Left colon (tissue), 2 donors: Measurements from ENCODE around the gene ZNF398. TPM values are rescaled to one million over a fixed set of nuclear protein-coding genes. Genes with fewer than 3 reads are reported as not detected.

Experiments
- ATAC-seq: fragments of 200-7000 bp; cut with Tn5 transposase; one replicate; pipeline ENCODE4 v1.9.1; 2020; ENCODE audit warnings: mild to moderate bottlenecking, moderate library complexity
- DNase-seq, 2 donors: peaks; one replicate each; pipeline ENCODE4 v3.0.0-alpha.2; 2020
- intact Hi-C, 2 donors: fragments of 100-400 bp; cut with DNase I in 1 of 2; cut with micrococcal nuclease in 1 of 2; formaldehyde crosslinking; loops; one replicate each; pipeline versions ENCODE4 v1.11.2 to v1.14.0; 2022; cut with DNase I, micrococcal nuclease
- total RNA-seq, 2 donors: library from RNA; stranded (reverse); fragmentation: NEBNext Ultra II Directional; extraction: Animal tissue kit (Norgen Biotek cat#: 25700); gene quantifications; one replicate each; pipeline ENCODE4 v1.2.1, GENCODE V29; 2021
- donor health status: DM: no; HTN: no; CAD: no.
- donor health status: DM: yes; HTN: yes; CAD: no.

ZNF398 gene
- total RNA-seq, 2 donors from 2014 or later = 9.9 to 11.0 TPM

- intact Hi-C loops = no loop called here
- DNase-seq (no peak), ATAC-seq (peak; percentile 37)
These were observed 2.0 kb upstream of the ZNF398 start for GRCh38 chr7:149145031-149145845.

GRCh38 chr7:149147752-149148653 lies 750 bp downstream of the ZNF398 start:
- intact Hi-C loops = no loop called here
- ATAC-seq (peak; percentile 64), DNase-seq (peak; percentile 39 to 72)

GRCh38 chr7:149150981-149151380 lies 3.7 kb downstream of the ZNF398 start:
- intact Hi-C loops = no loop called here
- ATAC-seq (no peak), DNase-seq (no peak)

DNA sequence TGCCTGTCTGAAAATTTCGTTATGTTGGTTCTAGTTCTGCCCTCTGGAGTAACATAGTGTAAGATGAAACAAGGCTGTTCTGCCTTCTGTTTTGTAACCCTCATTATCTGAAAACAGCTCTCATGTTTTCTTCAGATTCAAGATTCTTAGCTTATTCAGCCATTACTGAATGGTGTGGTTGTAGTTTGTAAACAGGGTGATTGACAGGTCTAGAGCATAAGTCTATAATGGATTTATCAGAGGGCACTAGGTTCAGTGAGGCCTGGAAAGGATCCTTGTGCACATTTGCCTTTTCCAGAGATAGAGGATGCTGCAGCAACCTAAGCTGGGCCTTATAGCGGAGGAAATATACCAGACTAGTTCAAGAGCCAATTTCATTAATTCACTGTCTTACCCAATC lies 6.1 kb downstream of the ZNF398 start:
- ATAC-seq (no peak), DNase-seq (no peak)
- intact Hi-C loops = no loop called here

DNA sequence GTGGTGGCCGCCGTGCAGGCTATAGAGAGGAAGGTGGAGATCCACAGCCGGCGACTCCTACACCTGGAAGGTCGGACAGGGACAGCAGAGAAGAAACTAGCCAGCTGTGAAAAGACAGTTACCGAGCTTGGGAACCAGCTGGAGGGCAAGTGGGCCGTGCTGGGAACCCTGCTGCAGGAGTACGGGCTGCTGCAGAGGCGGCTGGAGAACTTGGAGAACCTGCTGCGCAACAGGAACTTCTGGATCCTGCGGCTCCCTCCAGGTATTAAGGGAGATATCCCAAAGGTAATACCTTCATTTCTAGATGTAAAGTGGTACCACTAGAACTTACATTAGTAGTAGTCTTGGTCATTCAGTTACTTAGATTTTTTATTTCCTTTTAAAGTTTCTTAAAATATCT lies 6.8 kb downstream of the ZNF398 start:
- DNase-seq = no peak
- intact Hi-C loops = no loop called here
- ATAC-seq = no peak

DNA sequence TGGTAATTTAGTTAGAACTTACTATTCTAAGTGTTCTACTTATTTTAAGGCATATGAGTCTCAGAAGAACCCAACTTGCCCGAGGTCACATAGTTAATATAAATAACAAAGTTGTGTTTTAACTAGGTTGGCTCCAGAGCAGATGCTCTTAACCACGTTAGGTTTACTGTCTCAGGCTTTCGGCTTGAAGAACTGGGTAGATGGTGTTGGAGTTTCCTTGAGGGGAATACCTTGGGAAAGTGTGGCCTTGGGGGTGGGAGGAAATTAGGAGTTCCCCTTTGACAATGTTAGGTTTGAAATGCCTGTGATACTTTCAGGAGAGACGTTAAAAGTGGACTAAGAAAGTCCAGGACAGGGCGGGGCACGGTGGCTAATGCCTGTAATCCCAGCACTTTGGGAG lies 9.6 kb downstream of the ZNF398 start:
- ATAC-seq = no peak

GRCh38 chr7:149161241-149161848 lies 14.1 kb downstream of the ZNF398 start:
- intact Hi-C loops = no loop called here
- ATAC-seq (no peak), DNase-seq (no peak)

More for the DNA sequence above, 9.6 kb downstream of the ZNF398 start:
- no peak for DNase-seq
- intact Hi-C loops = no loop called here

GRCh38 chr7:149166142-149166541 lies 18.9 kb downstream of the ZNF398 start:
- DNase-seq = no peak
- no peak for ATAC-seq
- intact Hi-C loops = no loop called here

DNA sequence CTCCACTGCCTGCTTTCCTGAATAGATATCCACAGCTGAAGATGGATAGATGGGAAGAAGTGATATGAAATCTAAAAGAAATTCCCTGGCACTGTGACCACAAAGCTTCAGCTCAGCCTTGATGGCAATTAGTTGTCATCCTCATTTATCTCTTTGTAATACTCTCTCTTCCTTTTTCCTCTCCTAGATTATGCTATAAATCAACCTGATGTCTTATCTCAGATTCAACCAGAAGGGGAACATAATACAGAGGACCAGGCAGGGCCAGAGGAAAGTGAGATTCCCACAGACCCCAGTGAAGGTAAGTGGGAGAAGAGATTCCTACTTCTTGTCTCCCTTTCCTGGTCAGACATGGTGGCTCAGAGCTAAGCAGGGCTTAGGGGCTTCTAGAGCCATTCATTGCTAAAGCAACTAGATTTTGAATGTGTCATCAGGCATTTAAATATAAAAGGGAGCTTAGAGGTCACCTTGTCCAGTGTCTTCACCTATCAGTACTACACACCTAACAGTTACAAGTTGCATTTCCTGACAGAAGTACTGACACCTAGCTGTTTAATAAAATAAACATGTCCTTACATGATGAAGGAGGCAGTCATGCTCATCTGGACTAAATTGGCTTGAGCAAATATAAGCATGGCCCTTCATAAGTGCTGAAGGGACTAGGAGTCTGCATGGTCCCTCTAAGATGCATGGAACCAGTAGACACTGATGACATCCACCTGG lies 19.5 kb downstream of the ZNF398 start:
- ATAC-seq = no peak
- DNase-seq = no peak
- intact Hi-C loops = no loop called here

- DNase-seq (no peak), ATAC-seq (no peak)
- intact Hi-C loops = no loop called here
These were observed 24.8 kb downstream of the ZNF398 start for GRCh38 chr7:149171892-149172533.

DNA sequence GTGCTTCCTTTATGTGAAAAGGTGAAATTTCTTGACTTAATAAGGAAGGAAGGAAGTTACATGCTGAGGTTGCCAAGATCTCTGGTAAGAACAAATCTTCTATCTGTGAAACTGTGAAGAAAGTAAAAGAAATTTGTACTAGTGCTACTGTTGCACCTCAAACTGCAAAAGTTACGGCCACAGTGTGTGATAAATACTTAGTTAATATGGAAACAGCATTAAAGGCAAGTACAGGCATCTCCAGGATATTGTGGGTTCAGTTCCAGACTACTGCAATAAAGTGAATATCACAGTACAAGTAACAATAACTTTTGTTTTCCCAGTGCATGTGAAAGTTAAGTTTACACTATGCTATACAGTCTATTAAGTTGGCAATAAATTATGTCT lies 25.3 kb downstream of the ZNF398 start:
- no peak for ATAC-seq

GRCh38 chr7:149175150-149175549 lies 27.9 kb downstream of the ZNF398 start:
- ATAC-seq = no peak
- DNase-seq = no peak
- intact Hi-C loops = no loop called here

More for the DNA sequence above, 25.3 kb downstream of the ZNF398 start:
- no peak for DNase-seq
- intact Hi-C loops = no loop called here

GRCh38 chr7:149179241-149179640 lies 32.0 kb downstream of the ZNF398 start:
- no peak for DNase-seq
- intact Hi-C loops = no loop called here
- ATAC-seq = no peak

DNA sequence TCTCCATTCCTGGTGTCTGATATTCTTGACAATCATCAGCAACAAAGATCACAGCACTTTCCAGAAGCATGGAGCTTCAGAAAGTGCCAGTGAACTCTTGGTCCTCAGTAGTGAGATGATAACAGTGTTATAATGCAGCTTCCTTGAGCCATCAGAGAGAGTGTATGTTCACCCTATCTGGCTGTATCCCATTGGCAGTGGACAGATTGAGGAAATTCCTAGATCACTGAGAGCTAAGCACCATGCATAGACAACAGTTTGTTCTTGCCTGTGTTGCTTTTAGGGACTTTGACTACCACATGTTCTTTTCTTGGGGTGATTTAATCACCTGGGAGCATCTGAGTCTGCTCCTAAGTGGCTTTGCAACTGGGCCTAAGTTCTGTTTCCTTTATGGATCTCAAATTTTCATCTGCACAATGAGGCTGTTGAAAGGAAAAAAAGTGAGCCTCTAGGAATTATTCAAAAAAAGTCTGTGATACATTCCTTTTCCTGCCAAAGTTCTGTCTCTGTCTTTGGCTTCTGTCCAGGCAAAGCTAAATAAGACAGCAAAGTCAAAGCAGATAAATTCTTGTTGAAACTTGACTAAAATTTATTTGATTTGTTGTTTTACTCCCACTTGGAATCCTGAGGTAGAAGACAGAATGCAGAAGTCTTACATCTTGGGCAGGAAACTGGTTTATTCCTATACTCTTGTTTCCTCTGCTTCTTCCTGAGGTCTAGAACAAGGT lies 33.6 kb downstream of the ZNF398 start:
- no peak for ATAC-seq
- intact Hi-C loops = no loop called here
- no peak for DNase-seq

DNA sequence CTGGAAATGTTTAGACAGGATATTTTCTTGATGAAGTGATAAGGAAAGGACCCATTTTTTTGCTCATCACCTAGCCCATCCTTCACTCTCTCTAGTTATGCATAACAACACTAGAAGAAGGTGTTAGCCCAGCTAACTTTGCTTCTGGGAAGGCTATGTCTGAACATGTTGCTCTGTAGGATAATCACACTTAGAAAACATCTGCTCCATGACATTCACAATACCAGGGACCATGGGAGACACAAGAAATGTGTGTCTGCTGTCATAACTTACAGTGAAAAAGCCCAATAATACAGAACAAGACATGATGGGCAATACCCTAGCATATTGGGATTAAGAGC lies 34.2 kb downstream of the ZNF398 start:
- DNase-seq = no peak
- intact Hi-C loops = no loop called here
- ATAC-seq = no peak

DNA sequence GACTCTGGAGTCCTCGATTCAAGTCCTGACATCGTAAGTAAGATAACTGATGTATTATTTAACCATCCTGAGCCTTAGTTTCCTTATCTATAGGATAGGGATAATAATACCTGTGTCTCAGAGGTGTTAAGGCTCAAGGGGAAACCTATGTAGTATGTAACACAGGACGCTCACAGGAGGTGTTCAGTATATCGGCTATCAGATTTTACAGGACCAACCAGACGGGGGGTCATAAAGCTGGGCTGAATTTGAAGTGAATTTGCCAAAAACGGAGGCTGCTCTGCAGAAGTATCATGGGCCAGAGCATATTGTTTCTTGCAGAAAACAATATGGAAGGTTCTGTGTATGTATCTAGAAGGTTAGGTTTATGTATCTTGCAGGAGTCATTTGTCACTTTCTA lies 37.0 kb downstream of the ZNF398 start:
- no peak for DNase-seq
- intact Hi-C loops = no loop called here

DNA sequence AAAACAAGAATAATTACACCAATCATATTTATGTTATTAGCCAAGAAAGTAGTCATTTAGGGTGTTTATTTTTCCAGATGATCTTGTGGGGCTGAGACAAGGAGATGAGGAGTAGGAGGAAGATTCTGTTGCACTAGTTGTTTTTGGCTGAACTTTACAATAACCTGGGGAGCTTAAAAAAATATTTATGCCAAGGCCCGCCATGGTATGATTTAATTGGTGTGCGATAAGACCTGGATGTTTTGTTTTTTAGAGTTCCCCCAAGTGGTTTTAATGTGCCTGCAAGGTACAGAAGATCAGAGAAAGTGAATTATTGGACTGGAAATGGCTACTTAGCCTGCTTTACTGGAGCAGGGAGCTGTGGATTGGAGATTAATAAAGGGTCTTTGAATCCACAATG lies 41.0 kb downstream of the ZNF398 start:
- intact Hi-C loops = no loop called here
- ATAC-seq = no peak
- DNase-seq = no peak

More for the DNA sequence above, 37.0 kb downstream of the ZNF398 start:
- ATAC-seq = no peak

GRCh38 chr7:149188637-149189259 lies 41.5 kb downstream of the ZNF398 start:
- intact Hi-C loops = no loop called here
- ATAC-seq (no peak), DNase-seq (no peak)
